Measurements from ENCODE around the gene ZNF521. TPM values are rescaled to one million over a fixed set of nuclear protein-coding genes. Genes with fewer than 3 reads are reported as not detected.

ZNF521 gene
- total and polyA plus RNA-seq, 8 donors: 0.80 to 290 (median 11.1) TPM

DNA sequence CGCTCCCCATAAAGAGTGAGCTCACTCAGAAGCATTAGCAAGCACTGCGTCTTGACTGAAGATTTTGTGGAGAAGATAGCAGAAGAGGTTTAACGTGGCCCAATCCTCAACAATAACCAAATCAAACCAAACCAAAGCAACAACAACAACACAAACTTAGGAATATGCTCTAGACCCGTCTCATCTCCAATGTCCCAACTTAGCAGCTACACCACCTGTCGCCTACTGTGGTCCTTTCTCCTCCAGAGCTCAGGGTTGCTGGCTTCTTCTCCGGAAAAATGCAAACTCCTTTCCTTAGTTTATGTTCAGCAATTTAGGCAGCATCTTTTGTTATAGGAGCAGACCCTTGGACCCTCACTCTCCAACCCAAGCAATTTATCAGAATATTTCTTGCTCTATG, 301.4 kb downstream of the ZNF521 start:
- intact Hi-C loops (cut with DNase I; ENCODE audit: low total_unique reads): no loop called here
- 90 to 95% (median 92%) methylated on average over 6 of the region's 6 CpGs for WGBS, 5 donors
- no peak for DNase-seq

DNA sequence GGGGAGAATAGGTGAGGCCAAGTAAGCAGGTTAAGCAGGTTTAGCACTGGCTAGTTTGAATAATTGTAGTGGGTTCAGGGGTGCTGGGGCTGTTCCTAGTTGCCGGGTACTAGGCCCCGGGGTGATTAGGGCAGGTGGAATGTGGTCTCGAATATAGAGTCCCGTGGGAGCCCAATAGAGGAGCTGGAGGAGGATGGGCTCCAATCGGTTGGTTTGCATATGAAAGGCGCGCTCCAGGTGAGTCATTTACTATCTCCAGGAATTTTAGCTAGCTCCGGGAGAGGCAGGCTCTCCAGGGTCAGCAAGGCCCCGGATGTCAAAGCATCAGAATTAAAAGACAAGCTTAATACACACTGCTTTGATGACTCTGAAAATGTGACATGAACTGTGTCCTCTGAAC, 304.0 kb downstream of the ZNF521 start:
- no peaks in the 10 kb centered on the region for H3K27me3 ChIP-seq
- no peaks in the 10 kb centered on the region for H3K9me3 ChIP-seq
- no peak overlapping the region for H3K27ac ChIP-seq
- no peak for DNase-seq
- H3K4me1 ChIP-seq: no peaks in the 10 kb centered on the region
- no peak overlapping the region for H3K4me3 ChIP-seq
- TF ChIP-seq, protein P1, sequence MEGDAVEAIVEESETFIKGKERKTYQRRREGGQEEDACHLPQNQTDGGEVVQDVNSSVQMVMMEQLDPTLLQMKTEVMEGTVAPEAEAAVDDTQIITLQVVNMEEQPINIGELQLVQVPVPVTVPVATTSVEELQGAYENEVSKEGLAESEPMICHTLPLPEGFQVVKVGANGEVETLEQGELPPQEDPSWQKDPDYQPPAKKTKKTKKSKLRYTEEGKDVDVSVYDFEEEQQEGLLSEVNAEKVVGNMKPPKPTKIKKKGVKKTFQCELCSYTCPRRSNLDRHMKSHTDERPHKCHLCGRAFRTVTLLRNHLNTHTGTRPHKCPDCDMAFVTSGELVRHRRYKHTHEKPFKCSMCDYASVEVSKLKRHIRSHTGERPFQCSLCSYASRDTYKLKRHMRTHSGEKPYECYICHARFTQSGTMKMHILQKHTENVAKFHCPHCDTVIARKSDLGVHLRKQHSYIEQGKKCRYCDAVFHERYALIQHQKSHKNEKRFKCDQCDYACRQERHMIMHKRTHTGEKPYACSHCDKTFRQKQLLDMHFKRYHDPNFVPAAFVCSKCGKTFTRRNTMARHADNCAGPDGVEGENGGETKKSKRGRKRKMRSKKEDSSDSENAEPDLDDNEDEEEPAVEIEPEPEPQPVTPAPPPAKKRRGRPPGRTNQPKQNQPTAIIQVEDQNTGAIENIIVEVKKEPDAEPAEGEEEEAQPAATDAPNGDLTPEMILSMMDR (IDR thresholded peaks at IDR 0.05): no peak
- TF ChIP-seq POLR2A (IDR thresholded peaks at IDR 0.05): no peak
- TF ChIP-seq POLR2AphosphoS5 (IDR thresholded peaks at IDR 0.05): no peak
- no peak for TF ChIP-seq EP300 (IDR thresholded peaks at IDR 0.05)
- intact Hi-C loops (cut with DNase I; ENCODE audit: low total_unique reads): no loop called here
- 38 to 65% (median 53%) methylated on average over 9 of the region's 9 CpGs for WGBS, 5 donors
- H3K36me3 ChIP-seq: no peaks in the 10 kb centered on the region

More for the DNA sequence above, 301.4 kb downstream of the ZNF521 start:
- Histone ChIP-seq H3K27me3 (no peaks in the 10 kb centered on the region), H3K9me3 (no peaks in the 10 kb centered on the region), H3K4me3 (no peak overlapping the region), H3K36me3 (no peaks in the 10 kb centered on the region), H3K27ac (no peak overlapping the region), H3K4me1 (no peaks in the 10 kb centered on the region)
- TF ChIP-seq EP300 (IDR thresholded peaks at IDR 0.05) (no peak), POLR2A (IDR thresholded peaks at IDR 0.05) (no peak), POLR2AphosphoS5 (IDR thresholded peaks at IDR 0.05) (no peak)
- TF ChIP-seq, protein P1 (IDR thresholded peaks at IDR 0.05): no peak

DNA sequence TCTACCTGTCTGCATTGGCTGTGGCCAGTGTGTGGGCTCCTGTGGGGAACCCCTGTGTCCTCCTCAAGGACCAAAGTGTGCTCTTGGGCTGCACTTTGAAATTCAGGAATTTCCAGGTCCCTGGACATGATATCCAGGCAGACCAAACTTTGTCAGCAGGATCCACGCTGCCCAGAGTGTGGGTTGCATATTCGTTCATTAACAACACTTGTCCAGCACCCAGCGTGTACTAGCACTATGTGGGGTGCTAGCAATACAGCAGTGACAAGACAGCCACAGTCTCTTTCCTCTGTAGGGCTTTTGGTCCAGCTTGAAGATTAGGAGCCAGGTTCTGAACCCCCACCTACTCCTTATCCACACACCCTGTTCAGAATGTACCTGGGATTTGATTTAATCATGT, 304.5 kb downstream of the ZNF521 start:
- no peaks in the 10 kb centered on the region for H3K4me1 ChIP-seq
- H3K27ac ChIP-seq: no peak overlapping the region
- TF ChIP-seq EP300 (IDR thresholded peaks at IDR 0.05) (no peak), POLR2A (IDR thresholded peaks at IDR 0.05) (no peak), POLR2AphosphoS5 (IDR thresholded peaks at IDR 0.05) (no peak)
- TF ChIP-seq, protein P1 (IDR thresholded peaks at IDR 0.05): no peak
- no peaks in the 10 kb centered on the region for H3K36me3 ChIP-seq
- intact Hi-C loops (cut with DNase I; ENCODE audit: low total_unique reads): no loop called here
- H3K4me3 ChIP-seq: no peak overlapping the region
- 88 to 96% (median 93%) methylated on average over 3 of the region's 3 CpGs; no CpG with 5 or more reads in 1 of the 5 donors for whole genome bisulfite sequencing, 5 donors
- no peaks in the 10 kb centered on the region for H3K27me3 ChIP-seq
- H3K9me3 ChIP-seq: no peaks in the 10 kb centered on the region
- DNase-seq: no peak

DNA sequence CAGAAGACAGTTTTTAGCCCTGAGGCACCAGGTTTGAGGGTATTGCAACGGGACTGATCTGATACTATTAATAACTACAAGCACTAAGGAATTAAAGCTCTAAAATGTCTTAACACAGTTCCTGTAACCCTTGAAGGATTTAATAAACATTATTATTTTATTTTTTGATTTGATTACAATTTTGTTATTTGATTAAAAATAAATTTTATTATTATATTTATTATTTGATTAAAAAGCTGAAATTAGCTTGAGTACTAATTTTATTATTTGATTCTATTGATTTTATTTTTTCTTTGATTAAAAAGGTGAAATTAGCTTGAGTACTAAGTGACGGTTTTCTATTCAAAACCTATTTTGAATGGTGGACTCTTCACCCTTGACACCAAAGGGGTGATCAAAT, 307.3 kb downstream of the ZNF521 start:
- DNase-seq: no peak
- H3K4me1 ChIP-seq: no peaks in the 10 kb centered on the region
- WGBS, 5 donors: 39 to 70% (median 50%) methylated on average over 2 of the region's 2 CpGs

More for the DNA sequence above, 307.3 kb downstream of the ZNF521 start:
- H3K4me3 ChIP-seq: no peak overlapping the region
- H3K36me3 ChIP-seq: no peaks in the 10 kb centered on the region
- TF ChIP-seq, protein P1 (IDR thresholded peaks at IDR 0.05): no peak
- intact Hi-C loops (cut with DNase I; ENCODE audit: low total_unique reads): no loop called here
- no peak overlapping the region for H3K27ac ChIP-seq
- H3K9me3 ChIP-seq: no peaks in the 10 kb centered on the region
- no peaks in the 10 kb centered on the region for H3K27me3 ChIP-seq
